Measurements from ENCODE around the gene EML2. TPM values are rescaled to one million over a fixed set of nuclear protein-coding genes. Genes with fewer than 3 reads are reported as not detected.

Gene EML2
- total RNA-seq, 2 donors from 2014 or later, result 25.7 to 60.6 TPM

DNA sequence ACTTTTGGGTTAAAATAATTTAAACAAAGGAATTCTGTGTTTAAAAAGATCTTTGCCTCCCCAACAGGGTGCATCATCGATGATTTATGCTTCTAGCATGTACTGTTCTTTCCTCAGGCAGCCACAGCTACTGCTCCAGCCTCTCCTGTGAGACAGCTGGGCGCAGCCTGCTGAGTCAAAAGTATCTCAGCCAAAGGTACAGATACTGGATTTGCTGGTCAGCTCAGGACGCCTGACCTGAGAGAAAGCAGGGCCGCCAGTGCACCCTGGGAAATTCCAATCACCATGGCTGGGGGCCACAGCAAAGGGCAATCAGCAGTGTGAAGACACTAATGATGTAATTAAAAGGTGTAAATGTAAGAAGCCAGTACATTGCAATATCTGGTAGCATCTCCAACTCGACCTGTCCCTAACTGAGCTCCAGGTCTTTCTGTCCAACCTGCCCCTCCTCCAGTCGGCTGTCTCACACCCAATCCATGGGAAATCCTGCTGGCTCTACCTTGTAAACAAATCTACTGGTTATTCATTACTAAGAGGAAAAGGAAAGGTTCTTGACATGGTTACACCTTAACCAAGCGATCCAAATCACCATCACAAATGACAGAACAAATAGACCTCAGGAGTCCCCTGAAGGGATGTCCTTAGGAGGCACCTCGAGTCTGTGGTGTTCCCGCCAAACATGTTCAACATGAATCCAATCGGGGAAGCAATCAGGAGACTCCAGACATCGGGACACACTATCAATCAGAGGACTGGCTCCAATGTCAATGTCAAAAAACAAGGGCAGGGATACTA, 61.9 kb downstream of the EML2 start:
- peak in 1 of 3 donors; percentile 12 for TF ChIP-seq POLR2A (IDR thresholded peaks at IDR 0.05)
- TF ChIP-seq, protein P1, sequence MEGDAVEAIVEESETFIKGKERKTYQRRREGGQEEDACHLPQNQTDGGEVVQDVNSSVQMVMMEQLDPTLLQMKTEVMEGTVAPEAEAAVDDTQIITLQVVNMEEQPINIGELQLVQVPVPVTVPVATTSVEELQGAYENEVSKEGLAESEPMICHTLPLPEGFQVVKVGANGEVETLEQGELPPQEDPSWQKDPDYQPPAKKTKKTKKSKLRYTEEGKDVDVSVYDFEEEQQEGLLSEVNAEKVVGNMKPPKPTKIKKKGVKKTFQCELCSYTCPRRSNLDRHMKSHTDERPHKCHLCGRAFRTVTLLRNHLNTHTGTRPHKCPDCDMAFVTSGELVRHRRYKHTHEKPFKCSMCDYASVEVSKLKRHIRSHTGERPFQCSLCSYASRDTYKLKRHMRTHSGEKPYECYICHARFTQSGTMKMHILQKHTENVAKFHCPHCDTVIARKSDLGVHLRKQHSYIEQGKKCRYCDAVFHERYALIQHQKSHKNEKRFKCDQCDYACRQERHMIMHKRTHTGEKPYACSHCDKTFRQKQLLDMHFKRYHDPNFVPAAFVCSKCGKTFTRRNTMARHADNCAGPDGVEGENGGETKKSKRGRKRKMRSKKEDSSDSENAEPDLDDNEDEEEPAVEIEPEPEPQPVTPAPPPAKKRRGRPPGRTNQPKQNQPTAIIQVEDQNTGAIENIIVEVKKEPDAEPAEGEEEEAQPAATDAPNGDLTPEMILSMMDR (IDR thresholded peaks at IDR 0.05), result no peak
- intact Hi-C loops (cut with DNase I), result loop anchor here (10.0 kb wide), 1 partner anchor 63 kb away; no protein-coding TSS in a partner anchor
- Histone ChIP-seq H3K27ac (peak overlapping the region; percentile 64 to 88 (median 72)), H3K4me1 (peaks cover 42% of the 10 kb centered on the region), H3K9me3 (no peaks in the 10 kb centered on the region), H3K36me3 (replicated peaks in 1 of 2; ENCODE audit: insufficient read depth in 1 of 2, low read depth in 2 of 2) (no peaks in the 10 kb centered on the region), H3K4me3 (no peak overlapping the region), H3K27me3 (no peaks in the 10 kb centered on the region)
- ATAC-seq, result peak; percentile 88
- WGBS, 2 donors, result 9 to 15% methylated on average over 11 of the region's 11 CpGs
- peak; percentile 62 to 78 (median 74) for DNase-seq

DNA sequence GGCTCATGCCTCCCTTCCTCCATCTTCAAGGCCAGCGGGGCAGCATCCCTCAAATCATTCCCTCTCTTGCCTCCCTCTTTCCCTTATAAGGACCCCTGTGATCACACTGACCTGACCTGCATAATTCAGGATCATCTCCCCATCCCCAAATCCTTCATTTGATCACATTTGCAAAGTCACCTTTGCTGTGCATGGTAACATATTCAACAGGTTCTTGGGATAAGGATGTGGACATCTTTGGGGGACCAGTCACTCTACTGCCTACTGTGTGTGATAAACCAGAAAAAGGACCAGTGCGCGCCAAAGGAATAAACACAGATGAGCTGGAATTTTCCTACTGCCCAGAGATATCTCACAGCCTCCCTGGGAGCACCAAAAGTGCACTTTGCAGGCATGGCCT, 62.5 kb downstream of the EML2 start:
- intact Hi-C loops (cut with DNase I), result loop anchor here (10.0 kb wide), 1 partner anchor 62 kb away; no protein-coding TSS in a partner anchor
- H3K36me3 ChIP-seq (replicated peaks in 1 of 2; ENCODE audit: insufficient read depth in 1 of 2, low read depth in 2 of 2), result no peaks in the 10 kb centered on the region
- ATAC-seq, result no peak

DNA sequence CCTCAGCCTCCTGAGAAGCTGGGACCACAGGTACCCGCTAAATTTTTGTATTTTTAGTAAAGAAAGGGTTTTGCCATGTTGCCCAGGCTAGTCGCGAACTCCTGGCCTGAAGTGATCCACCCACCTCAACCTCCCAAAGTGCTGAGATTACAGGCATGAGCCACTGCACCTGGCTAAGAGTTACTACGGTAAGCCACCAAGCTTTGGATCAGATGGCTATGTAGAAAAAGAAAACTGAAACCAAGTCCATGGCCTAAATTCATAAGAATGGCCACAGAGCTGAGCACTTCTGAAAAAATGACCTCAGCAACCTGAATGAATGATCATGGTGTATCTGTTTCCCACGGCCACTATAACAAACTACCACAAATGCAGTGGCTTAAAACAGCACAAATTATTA, 64.0 kb downstream of the EML2 start:
- ATAC-seq (no peak), DNase-seq (no peak)
- H3K4me3 ChIP-seq, result no peak overlapping the region
- H3K9me3 ChIP-seq, result no peaks in the 10 kb centered on the region
- intact Hi-C loops (cut with DNase I), result loop anchor here (10.0 kb wide), 1 partner anchor 60 kb away; no protein-coding TSS in a partner anchor
- TF ChIP-seq, protein P1 (IDR thresholded peaks at IDR 0.05), result no peak
- H3K27me3 ChIP-seq, result no peaks in the 10 kb centered on the region
- no peaks in the 10 kb centered on the region for H3K36me3 ChIP-seq (replicated peaks in 1 of 2; ENCODE audit: insufficient read depth in 1 of 2, low read depth in 2 of 2)
- WGBS, 2 donors, result 88 to 95% methylated on average over 5 of the region's 5 CpGs
- H3K4me1 ChIP-seq, result peaks cover 42% of the 10 kb centered on the region
- H3K27ac ChIP-seq, result peak overlapping the region in 3 of 4 donors; percentile 64 to 88 (median 78)

More for the DNA sequence above, 62.5 kb downstream of the EML2 start:
- TF ChIP-seq, protein P1 (IDR thresholded peaks at IDR 0.05), result no peak
- no peak for TF ChIP-seq POLR2A (IDR thresholded peaks at IDR 0.05)
- Histone ChIP-seq H3K4me1 (peaks cover 42% of the 10 kb centered on the region), H3K27ac (peak overlapping the region; percentile 64 to 88 (median 72)), H3K9me3 (no peaks in the 10 kb centered on the region), H3K27me3 (no peaks in the 10 kb centered on the region), H3K4me3 (no peak overlapping the region)
- 50 to 73% methylated on average over 2 to 3 of the region's 3 CpGs for whole genome bisulfite sequencing, 2 donors
- no peak for DNase-seq

DNA sequence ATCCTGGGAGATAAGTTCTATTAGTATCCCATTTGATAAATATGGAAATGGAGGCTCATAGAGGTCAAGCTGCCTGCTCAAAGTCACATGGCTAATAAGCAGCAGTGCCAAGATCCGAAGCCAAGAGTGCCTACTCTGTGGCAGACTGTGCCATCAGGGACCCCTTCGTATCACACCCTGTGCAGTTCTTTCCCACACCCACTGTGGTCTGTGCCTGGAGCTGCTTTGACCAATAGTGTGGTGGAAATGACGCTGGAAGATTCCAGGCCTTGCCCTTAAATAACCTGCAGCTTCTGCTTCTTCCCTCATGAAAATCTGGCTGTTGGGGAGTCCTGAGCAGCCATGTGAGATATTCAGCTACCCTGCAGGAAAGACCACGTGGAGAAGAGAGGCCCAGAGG, 64.7 kb downstream of the EML2 start:
- Histone ChIP-seq H3K36me3 (replicated peaks in 1 of 2; ENCODE audit: insufficient read depth in 1 of 2, low read depth in 2 of 2) (no peaks in the 10 kb centered on the region), H3K27ac (peak overlapping the region in 3 of 4 donors; percentile 64 to 88 (median 78)), H3K4me1 (peaks cover 42% of the 10 kb centered on the region), H3K4me3 (no peak overlapping the region), H3K9me3 (no peaks in the 10 kb centered on the region), H3K27me3 (no peaks in the 10 kb centered on the region)
- DNase-seq, result no peak
- TF ChIP-seq POLR2A (IDR thresholded peaks at IDR 0.05), result no peak
- TF ChIP-seq, protein P1 (IDR thresholded peaks at IDR 0.05), result no peak
- ATAC-seq, result no peak
- 65 to 78% methylated on average over 2 to 4 of the region's 4 CpGs for WGBS, 2 donors
- intact Hi-C loops (cut with DNase I), result loop anchor here (10.0 kb wide), 1 partner anchor 60 kb away; no protein-coding TSS in a partner anchor
